Measurements from ENCODE around the gene CLMN. TPM values are rescaled to one million over a fixed set of nuclear protein-coding genes. Genes with fewer than 3 reads are reported as not detected.

Gene CLMN
- total RNA-seq, 1 donor from 2014 or later: 6.3 TPM

DNA sequence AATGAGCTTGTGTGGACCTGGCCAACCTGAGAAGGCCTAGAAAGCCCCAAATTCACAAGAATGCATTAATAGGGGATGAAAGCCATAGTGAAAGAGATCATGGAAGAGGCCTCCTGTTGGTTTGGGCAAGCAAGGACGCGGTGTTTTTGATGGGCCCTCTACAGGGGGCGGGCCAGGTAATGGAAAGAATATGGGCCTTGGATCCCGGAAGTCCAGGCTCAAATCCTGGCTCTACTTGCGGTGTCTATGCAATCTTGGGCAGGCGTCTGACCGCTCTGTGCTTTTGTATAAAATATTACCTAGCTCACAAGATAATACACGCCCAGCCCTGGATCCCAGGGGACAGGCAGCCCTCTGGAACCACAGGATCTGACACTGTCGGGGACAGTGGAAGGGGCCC lies 41.1 kb upstream of the CLMN start:
- Histone ChIP-seq H3F3A (ENCODE audit: low read depth) (peaks cover 33% of the 10 kb centered on the region), H3K4me2 (peak overlapping the region; percentile 21), H4K20me1 (ENCODE audit: low read depth) (no peaks in the 10 kb centered on the region), H3K27me3 (peaks cover 27% of the 10 kb centered on the region), H3K9me3 (ENCODE audit: low read depth) (no peaks in the 10 kb centered on the region), H3K4me3 (no peak overlapping the region), H3K9ac (no peak overlapping the region), H3K79me2 (ENCODE audit: low read depth) (no peaks in the 10 kb centered on the region), H3K36me3 (no peaks in the 10 kb centered on the region), H3K4me1 (peaks cover 21% of the 10 kb centered on the region), H2AFZ (replicated peaks) (no peak overlapping the region), H3K27ac (no peak overlapping the region)
- Mint-ChIP-seq H3K4me3 (no peak overlapping the region), H3K27me3 (ENCODE audit: insufficient read depth, low read depth) (peaks cover 13% of the 10 kb centered on the region), H3K4me1 (peaks cover 40% of the 10 kb centered on the region), H3K9me3 (no peaks in the 10 kb centered on the region), H3K36me3 (no peaks in the 10 kb centered on the region), H3K27ac (no peak overlapping the region)
- DNase-seq (ENCODE audit: low spot score): no peak
- TF ChIP-seq EZH2 (IDR thresholded peaks at IDR 0.05) (no peak), EZH2phosphoT487 (IDR thresholded peaks at IDR 0.05) (no peak)
- TF ChIP-seq, protein P1, sequence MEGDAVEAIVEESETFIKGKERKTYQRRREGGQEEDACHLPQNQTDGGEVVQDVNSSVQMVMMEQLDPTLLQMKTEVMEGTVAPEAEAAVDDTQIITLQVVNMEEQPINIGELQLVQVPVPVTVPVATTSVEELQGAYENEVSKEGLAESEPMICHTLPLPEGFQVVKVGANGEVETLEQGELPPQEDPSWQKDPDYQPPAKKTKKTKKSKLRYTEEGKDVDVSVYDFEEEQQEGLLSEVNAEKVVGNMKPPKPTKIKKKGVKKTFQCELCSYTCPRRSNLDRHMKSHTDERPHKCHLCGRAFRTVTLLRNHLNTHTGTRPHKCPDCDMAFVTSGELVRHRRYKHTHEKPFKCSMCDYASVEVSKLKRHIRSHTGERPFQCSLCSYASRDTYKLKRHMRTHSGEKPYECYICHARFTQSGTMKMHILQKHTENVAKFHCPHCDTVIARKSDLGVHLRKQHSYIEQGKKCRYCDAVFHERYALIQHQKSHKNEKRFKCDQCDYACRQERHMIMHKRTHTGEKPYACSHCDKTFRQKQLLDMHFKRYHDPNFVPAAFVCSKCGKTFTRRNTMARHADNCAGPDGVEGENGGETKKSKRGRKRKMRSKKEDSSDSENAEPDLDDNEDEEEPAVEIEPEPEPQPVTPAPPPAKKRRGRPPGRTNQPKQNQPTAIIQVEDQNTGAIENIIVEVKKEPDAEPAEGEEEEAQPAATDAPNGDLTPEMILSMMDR (IDR thresholded peaks at IDR 0.05): no peak

DNA sequence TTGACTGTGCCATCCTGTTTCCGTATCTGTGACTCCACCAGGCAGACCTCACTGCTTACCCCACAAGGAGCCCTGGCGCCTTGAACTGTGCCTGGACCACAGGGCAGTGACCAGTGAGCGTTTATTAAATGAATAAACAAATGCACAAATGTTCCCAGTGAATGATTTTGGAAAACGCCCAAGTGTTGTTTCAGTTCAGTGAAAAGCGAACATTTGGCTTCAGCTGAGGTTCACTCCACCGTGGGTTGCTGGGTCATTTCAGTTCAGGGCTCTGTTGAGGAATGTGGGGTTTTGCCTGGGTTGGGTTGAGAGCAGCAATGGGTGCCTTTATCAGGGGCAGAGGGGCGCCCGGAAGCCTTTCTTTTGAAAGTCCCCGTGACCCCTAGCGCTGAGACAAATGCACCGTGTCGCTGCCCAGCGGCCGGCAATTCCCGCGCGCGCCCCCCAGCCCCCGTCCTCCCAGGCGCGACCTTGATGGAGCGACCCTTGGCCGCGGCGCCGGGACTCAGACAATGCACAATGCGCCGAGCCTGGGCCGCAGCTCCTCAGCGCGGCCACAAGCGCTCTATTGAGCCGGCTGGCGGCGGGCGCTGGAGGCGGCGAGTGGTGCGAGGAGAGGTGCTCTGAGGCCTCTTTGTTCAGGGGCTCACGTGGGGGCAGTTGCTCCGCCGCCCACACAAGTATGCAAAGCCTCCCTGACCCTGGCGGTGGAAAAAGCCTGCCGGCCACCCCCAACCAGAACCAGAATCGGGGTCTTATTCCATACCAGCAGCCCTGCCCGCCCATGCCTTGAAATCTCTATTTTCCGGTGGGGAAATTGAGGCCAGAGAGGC lies 40.5 kb upstream of the CLMN start:
- peak; percentile 65 for DNase-seq (ENCODE audit: low spot score)

GRCh38 chr14:95356245-95356869 lies 36.6 kb upstream of the CLMN start:
- Histone ChIP-seq H3K4me1 (no peaks in the 10 kb centered on the region), H3K36me3 (no peaks in the 10 kb centered on the region), H3K9me3 (ENCODE audit: low read depth) (no peaks in the 10 kb centered on the region), H3F3A (ENCODE audit: low read depth) (peaks cover 9% of the 10 kb centered on the region), H3K4me2 (no peak overlapping the region), H2AFZ (replicated peaks) (no peak overlapping the region), H3K79me2 (ENCODE audit: low read depth) (no peaks in the 10 kb centered on the region), H4K20me1 (ENCODE audit: low read depth) (no peaks in the 10 kb centered on the region), H3K27ac (no peak overlapping the region), H3K4me3 (no peak overlapping the region), H3K9ac (no peak overlapping the region), H3K27me3 (peaks cover 22% of the 10 kb centered on the region)
- Mint-ChIP-seq H3K9me3 (peaks cover 9% of the 10 kb centered on the region), H3K4me3 (no peak overlapping the region), H3K27ac (no peak overlapping the region), H3K4me1 (peaks cover 5% of the 10 kb centered on the region), H3K36me3 (no peaks in the 10 kb centered on the region), H3K27me3 (ENCODE audit: insufficient read depth, low read depth) (peaks cover 8% of the 10 kb centered on the region)
- no peak for DNase-seq (ENCODE audit: low spot score)
- TF ChIP-seq EZH2phosphoT487 (IDR thresholded peaks at IDR 0.05): no peak
- TF ChIP-seq EZH2 (IDR thresholded peaks at IDR 0.05): no peak

More for the DNA sequence above, 40.5 kb upstream of the CLMN start:
- H3K9ac ChIP-seq: no peak overlapping the region
- H3K4me3 ChIP-seq: no peak overlapping the region
- no peak overlapping the region for H2AFZ ChIP-seq (replicated peaks)
- TF ChIP-seq EZH2 (IDR thresholded peaks at IDR 0.05) (no peak), EZH2phosphoT487 (IDR thresholded peaks at IDR 0.05) (no peak)
- TF ChIP-seq, protein P1 (IDR thresholded peaks at IDR 0.05): no peak
- H3K4me1 ChIP-seq: peaks cover 21% of the 10 kb centered on the region
- H3K9me3 ChIP-seq (ENCODE audit: low read depth): no peaks in the 10 kb centered on the region
- peaks cover 12% of the 10 kb centered on the region for H3K27me3 Mint-ChIP-seq (ENCODE audit: insufficient read depth, low read depth)
- H3K27ac ChIP-seq: no peak overlapping the region
- no peak overlapping the region for H3K27ac Mint-ChIP-seq
- H3K4me2 ChIP-seq: peak overlapping the region; percentile 21
- H3F3A ChIP-seq (ENCODE audit: low read depth): peaks cover 33% of the 10 kb centered on the region
- H3K27me3 ChIP-seq: peaks cover 27% of the 10 kb centered on the region
- no peak overlapping the region for H3K4me3 Mint-ChIP-seq
- no peaks in the 10 kb centered on the region for H3K36me3 Mint-ChIP-seq
- H3K9me3 Mint-ChIP-seq: no peaks in the 10 kb centered on the region
- no peaks in the 10 kb centered on the region for H4K20me1 ChIP-seq (ENCODE audit: low read depth)
- no peaks in the 10 kb centered on the region for H3K79me2 ChIP-seq (ENCODE audit: low read depth)
- H3K36me3 ChIP-seq: no peaks in the 10 kb centered on the region
- peaks cover 40% of the 10 kb centered on the region for H3K4me1 Mint-ChIP-seq

Data from neural progenitor cell (in vitro differentiated cells).